K562 (cell line): ENCODE results near the gene TBXA2R. TPM values are rescaled to one million over a fixed set of nuclear protein-coding genes. Genes with fewer than 3 reads are reported as not detected.

Experiments used
- AFF4 ChIP-seq: sonication (generic); formaldehyde crosslinking; IDR thresholded peaks from 2 replicates; pipeline ENCODE4 v1.8.0; 2023; ENCODE audit warnings: mild to moderate bottlenecking, missing genetic modification reagents
- POLR2A ChIP-seq: fragments of 450-650 bp; conservative IDR thresholded peaks from 2 replicates; pipeline ENCODE4 v1.6.1; 2016
- SUPT5H ChIP-seq: fragments of 450-650 bp; IDR thresholded peaks from 2 replicates; pipeline ENCODE4 v1.6.1; 2016
- YY1 ChIP-seq, 3 experiments: IDR thresholded peaks; 2 replicates each; pipeline ENCODE4 v1.6.1; 2011; ENCODE audit warnings: low read length in 2 of 3, mild to moderate bottlenecking in 2 of 3, moderate library complexity in 2 of 3, borderline replicate concordance in 1 of 3, control low read depth in 1 of 3, low read depth in 1 of 3; ENCODE audit not compliant: insufficient read depth in 3 of 3, insufficient replicate concordance in 2 of 3, control insufficient read depth in 1 of 3, insufficient read length in 1 of 3; ENCODE audit errors: extremely low read depth in 1 of 3
- ZEB2 ChIP-seq: fragments of 450-650 bp; IDR thresholded peaks from 2 replicates; pipeline ENCODE4 v1.6.1; 2016
- ZMIZ1 ChIP-seq, 2 experiments: fragments of 150-350 bp in 1 of 2; IDR thresholded peaks; 2 replicates each; pipeline ENCODE4 v1.6.1; 2012 to 2016; ENCODE audit warnings: low read depth in 2 of 2, low read length in 2 of 2, mild to moderate bottlenecking in 1 of 2, moderate library complexity in 1 of 2
- ZNF23 ChIP-seq: fragments of 250-450 bp; sonication (Bioruptor Pico); IDR thresholded peaks from 2 replicates; pipeline ENCODE4 v1.4.0; 2020; ENCODE audit warnings: mild to moderate bottlenecking
- polyA plus RNA-seq, 8 experiments: library from polyadenylated mRNA; depleted of rRNA in 4 of 8; stranded (reverse) in 5 of 8; unstranded in 3 of 8; fragments of >200 nt; fragmentation: Nextera tagmentation in 2 of 8; fragmentation: Illumina TruSeq in 1 of 8; extraction: Ambion mirVana in 2 of 8; extraction: Trizol in 1 of 8; gene quantifications; 2 replicates each; pipeline versions ENCODE4 v1.2.1 to v1.2.3, GENCODE V29; 2011 to 2014; ENCODE audit warnings: inconsistent platforms in 1 of 8, missing spikeins in 1 of 8
- total RNA-seq, 7 experiments: library from RNA; depleted of rRNA in 6 of 7; stranded (reverse); fragments of >200 nt in 6 of 7; fragmentation: Illumina TruSeq in 2 of 7; extraction: Trizol in 2 of 7; gene quantifications; 2 replicates each; pipeline versions ENCODE4 v1.2.1 to v1.2.3, GENCODE V29; 2011 to 2021; ENCODE audit warnings: low replicate concordance in 1 of 7

Gene TBXA2R
- total and polyA plus RNA-seq, 9 of the 15 experiments (the other 6 are each of a cell fraction or from before 2014, with no cell fraction given), result 1.5 to 24.0 (median 2.8) TPM

- TF ChIP-seq AFF4, result no peak
- TF ChIP-seq SUPT5H, result peak; percentile 50
- 0 out of 4 replicates have a peak, but pooled peaks of 1 of the 2 experiments have one; percentile 67 for TF ChIP-seq ZMIZ1 (IDR thresholded peaks at IDR 0.05; ENCODE audit: low read depth in 2 of 2, low read length in 2 of 2)
- TF ChIP-seq ZNF23 (CRISPR knock-in tag), result peak; percentile 99
- TF ChIP-seq YY1 (IDR thresholded peaks at IDR 0.05; ENCODE audit: borderline replicate concordance in 1 of 3, control insufficient read depth in 1 of 3, extremely low read depth in 1 of 3, insufficient read depth in 3 of 3, insufficient read length in 1 of 3, insufficient replicate concordance in 2 of 3, low read depth in 1 of 3, low read length in 2 of 3), result peak in 2 of 3 experiments; percentile 23 to 67
- no peak for TF ChIP-seq ZEB2
- 0 out of 2 replicates have a peak, but pooled peaks have one; percentile 35 for TF ChIP-seq POLR2A
Observed at GRCh38 chr19:3609779-3610719, 3.4 kb upstream of the TBXA2R start (continued).
